D721Med (cell line): ENCODE results near the gene PRPF6.

ENCODE experiments used
- DNase-seq: peaks from one replicate; pipeline ENCODE4 v3.0.0; 2011; ENCODE audit warnings: low spot score; ENCODE audit not compliant: insufficient read length
- FAIRE-seq: peaks from 2 replicates; lab custom pipeline; 2011; peaks lifted over from hg19 to GRCh38; lab: Jason Lieb, UNC
- TF ChIP-seq, protein P1 (sequence below): IDR thresholded peaks from 2 replicates; pipeline ENCODE4 v1.5.1; 2012; ENCODE audit warnings: mild to moderate bottlenecking, control low read depth; ENCODE audit not compliant: insufficient read depth; ENCODE audit errors: missing control alignments

The PRPF6 gene

DNA sequence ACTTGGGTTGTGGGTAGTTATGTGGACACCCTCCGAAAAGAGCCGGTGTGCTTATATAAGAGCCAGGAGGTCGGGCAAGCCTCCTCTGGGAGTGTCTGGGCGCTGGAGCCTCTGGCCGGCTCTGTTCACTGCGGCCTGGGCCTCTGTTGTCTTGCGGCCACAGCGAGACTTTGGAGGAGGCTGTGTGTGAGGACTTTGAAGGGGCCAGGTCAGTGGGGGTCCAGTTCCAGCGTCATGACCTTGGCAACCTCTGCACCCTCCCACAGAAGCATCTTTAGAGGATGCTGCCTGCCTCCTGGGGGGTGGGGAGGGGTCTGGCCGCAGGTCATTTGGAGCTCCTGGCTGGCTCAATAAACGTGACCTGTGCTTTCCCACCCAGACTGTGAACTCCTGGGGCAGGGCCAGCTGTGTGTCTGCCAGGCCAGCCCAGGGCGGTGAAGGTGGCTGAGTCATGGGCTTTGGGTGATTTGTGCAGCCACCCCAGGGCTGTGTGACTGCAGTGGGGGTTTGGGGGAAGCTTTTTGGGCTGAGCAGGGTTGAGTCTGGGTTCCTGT is 83.3 kb downstream of the PRPF6 start:
- FAIRE-seq (no peak), DNase-seq (no peak)
- TF ChIP-seq, protein P1, sequence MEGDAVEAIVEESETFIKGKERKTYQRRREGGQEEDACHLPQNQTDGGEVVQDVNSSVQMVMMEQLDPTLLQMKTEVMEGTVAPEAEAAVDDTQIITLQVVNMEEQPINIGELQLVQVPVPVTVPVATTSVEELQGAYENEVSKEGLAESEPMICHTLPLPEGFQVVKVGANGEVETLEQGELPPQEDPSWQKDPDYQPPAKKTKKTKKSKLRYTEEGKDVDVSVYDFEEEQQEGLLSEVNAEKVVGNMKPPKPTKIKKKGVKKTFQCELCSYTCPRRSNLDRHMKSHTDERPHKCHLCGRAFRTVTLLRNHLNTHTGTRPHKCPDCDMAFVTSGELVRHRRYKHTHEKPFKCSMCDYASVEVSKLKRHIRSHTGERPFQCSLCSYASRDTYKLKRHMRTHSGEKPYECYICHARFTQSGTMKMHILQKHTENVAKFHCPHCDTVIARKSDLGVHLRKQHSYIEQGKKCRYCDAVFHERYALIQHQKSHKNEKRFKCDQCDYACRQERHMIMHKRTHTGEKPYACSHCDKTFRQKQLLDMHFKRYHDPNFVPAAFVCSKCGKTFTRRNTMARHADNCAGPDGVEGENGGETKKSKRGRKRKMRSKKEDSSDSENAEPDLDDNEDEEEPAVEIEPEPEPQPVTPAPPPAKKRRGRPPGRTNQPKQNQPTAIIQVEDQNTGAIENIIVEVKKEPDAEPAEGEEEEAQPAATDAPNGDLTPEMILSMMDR: no peak

DNA sequence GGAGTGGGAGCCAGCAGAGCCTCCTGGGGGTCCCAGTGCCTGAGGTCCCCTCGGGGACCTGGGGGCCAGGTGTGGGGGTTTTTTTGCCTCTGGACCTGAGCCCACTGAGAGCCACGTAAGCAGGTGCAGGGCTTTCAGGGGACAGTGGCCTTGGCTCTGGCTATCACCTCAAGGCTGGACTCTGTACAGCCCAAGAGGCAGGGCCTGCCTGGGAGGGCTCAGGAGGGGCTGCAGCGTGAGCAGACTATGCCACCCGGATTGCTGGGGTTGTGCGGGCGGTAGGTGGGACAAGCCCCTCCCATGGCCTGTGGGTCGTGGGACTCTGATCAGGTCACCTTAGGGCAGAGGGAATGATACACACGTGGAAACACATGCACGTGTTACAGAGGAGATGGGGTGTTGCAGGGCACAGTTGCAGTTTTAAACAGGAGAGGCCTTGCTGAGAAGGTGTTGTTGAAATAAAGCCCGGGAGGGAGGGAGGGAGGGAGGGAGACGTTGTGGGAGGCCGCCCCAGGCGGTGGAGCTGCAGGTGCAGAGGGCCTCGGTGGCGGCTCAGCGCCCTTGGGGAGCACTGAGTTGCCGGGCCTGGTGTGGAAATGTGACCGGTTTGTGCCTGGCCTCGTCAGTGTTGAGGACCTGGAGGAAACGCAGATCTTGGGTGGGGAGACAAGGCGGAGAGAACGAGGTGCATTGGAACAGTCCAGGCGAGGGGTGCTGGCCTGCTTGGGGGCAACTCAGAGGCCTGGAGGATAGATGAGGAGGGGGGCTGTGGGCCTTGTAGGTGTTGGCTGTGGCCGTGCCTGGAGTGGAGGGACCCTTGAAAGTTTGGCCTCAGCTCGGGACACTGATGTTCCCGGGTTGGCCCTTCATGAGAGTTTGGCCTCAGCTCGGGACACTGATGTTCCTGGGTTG is 84.4 kb downstream of the PRPF6 start:
- FAIRE-seq (no peak), DNase-seq (no peak)
- TF ChIP-seq, protein P1: no peak

- TF ChIP-seq, protein P1: no peak
- DNase-seq (no peak), FAIRE-seq (no peak)
Measured at GRCh38 chr20:64065974-64066343, 85.0 kb downstream of the PRPF6 start.

GRCh38 chr20:64067005-64067632 is 86.2 kb downstream of the PRPF6 start:
- no peak for DNase-seq
- FAIRE-seq: no peak

DNA sequence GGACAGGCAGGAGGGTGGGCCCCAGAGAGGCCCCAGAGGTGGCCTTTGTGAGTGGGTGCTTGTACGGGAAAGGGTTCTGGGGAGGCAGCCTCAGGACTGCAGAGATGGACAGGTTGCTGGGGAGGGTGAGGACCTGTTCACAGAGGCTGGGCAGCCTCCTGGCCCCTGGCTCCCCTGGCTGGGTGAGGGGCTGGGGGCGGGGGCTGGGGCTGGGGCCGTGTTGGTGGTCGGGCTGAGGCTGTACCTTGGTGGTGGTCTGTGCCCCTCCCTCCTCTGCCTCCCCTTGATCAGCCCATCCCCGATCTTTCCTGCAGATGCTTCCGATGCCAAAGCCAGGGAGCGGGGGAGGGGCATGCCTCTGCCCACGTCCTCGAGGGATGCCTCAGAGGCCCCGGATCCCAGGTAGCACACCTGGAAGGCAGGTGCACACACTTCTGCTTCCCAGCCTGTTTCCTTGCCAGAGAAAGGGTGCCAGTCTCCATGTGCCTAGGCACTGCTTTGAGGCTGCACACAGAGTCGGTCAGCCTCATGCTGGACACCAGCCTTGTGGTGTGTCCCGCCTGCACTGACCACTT is 86.9 kb downstream of the PRPF6 start:
- no peak for FAIRE-seq
- TF ChIP-seq, protein P1: no peak
- no peak for DNase-seq

More at GRCh38 chr20:64067005-64067632, 86.2 kb downstream of the PRPF6 start:
- TF ChIP-seq, protein P1: no peak

- DNase-seq: no peak
- FAIRE-seq: no peak
- TF ChIP-seq, protein P1: no peak
Measured at GRCh38 chr20:64068386-64069208, 87.7 kb downstream of the PRPF6 start.
